Stimulated activated naive CD8-positive, alpha-beta T cell treated with anti-CD3 and anti-CD28 coated beads, Interleukin-15, amount 100 ng/mL, for 72 hours (primary cell): Measurements from ENCODE around the gene EML4.

Experiments
- ATAC-seq: fragments of 150-1000 bp; cut with Tn5 transposase; 2 replicates; pipeline ENCODE4 v1.10.0; 2021; ENCODE audit warnings: mild to moderate bottlenecking, moderate library complexity
- DNase-seq, 2 donors: peaks; one replicate each; pipeline ENCODE4 v3.0.0; 2021 to 2022
- H3K27ac Mint-ChIP-seq, 2 donors: one replicate each; pipeline ENCODE4 v1.8.0; 2022; ENCODE audit warnings: mild to moderate bottlenecking in 2 of 2, mixed read lengths in 2 of 2, moderate library complexity in 2 of 2
- H3K27me3 Mint-ChIP-seq: one replicate; pipeline ENCODE4 v1.8.0; 2022; ENCODE audit warnings: mixed read lengths
- H3K4me1 Mint-ChIP-seq: one replicate; pipeline ENCODE4 v1.8.0; 2022; ENCODE audit warnings: mild to moderate bottlenecking, mixed read lengths
- H3K4me3 Mint-ChIP-seq, 2 donors: one replicate each; pipeline ENCODE4 v1.8.0; 2022; ENCODE audit warnings: mild to moderate bottlenecking in 2 of 2, mixed read lengths in 2 of 2, moderate library complexity in 1 of 2
- H3K9me3 Mint-ChIP-seq, 2 donors: one replicate each; pipeline ENCODE4 v1.8.0; 2022; ENCODE audit warnings: mixed read lengths in 2 of 2

Gene EML4

GRCh38 chr2:42350434-42351063, 181.4 kb downstream of the EML4 start:
- ATAC-seq (no peak), DNase-seq (no peak)
- no peaks in the 10 kb centered on the region for H3K27me3 Mint-ChIP-seq
- no peak overlapping the region for H3K27ac Mint-ChIP-seq
- H3K4me1 Mint-ChIP-seq = peaks cover 21% of the 10 kb centered on the region
- no peak overlapping the region for H3K4me3 Mint-ChIP-seq
- H3K9me3 Mint-ChIP-seq = no peaks in the 10 kb centered on the region

- no peak for DNase-seq
- Mint-ChIP-seq H3K4me3 (no peak overlapping the region), H3K4me1 (peaks cover 29% of the 10 kb centered on the region), H3K27me3 (no peaks in the 10 kb centered on the region), H3K9me3 (no peaks in the 10 kb centered on the region), H3K27ac (peak overlapping the region in 1 of 2 donors; percentile 71)
- ATAC-seq = no peak
Observed at GRCh38 chr2:42351864-42352263, 182.7 kb downstream of the EML4 start.

- H3K27ac Mint-ChIP-seq = peak overlapping the region; percentile 65 to 77
- ATAC-seq = peak; percentile 91
- no peak overlapping the region for H3K4me3 Mint-ChIP-seq
Observed at GRCh38 chr2:42353792-42354429, 184.8 kb downstream of the EML4 start.

GRCh38 chr2:42359304-42359964, 190.3 kb downstream of the EML4 start:
- Mint-ChIP-seq H3K9me3 (no peaks in the 10 kb centered on the region), H3K4me3 (peak overlapping the region; percentile 88), H3K27ac (peak overlapping the region; percentile 93 to 97), H3K4me1 (peaks cover 47% of the 10 kb centered on the region), H3K27me3 (no peaks in the 10 kb centered on the region)
- DNase-seq (no peak), ATAC-seq (no peak)

More at GRCh38 chr2:42353792-42354429, 184.8 kb downstream of the EML4 start:
- no peaks in the 10 kb centered on the region for H3K27me3 Mint-ChIP-seq
- DNase-seq = no peak
- no peaks in the 10 kb centered on the region for H3K9me3 Mint-ChIP-seq
- H3K4me1 Mint-ChIP-seq = peaks cover 46% of the 10 kb centered on the region

- Mint-ChIP-seq H3K4me3 (peak overlapping the region; percentile 88), H3K4me1 (peaks cover 41% of the 10 kb centered on the region), H3K27ac (peak overlapping the region; percentile 93 to 97), H3K9me3 (no peaks in the 10 kb centered on the region), H3K27me3 (no peaks in the 10 kb centered on the region)
- ATAC-seq = no peak
- peak; percentile 19 to 37 for DNase-seq
Observed at GRCh38 chr2:42359965-42360483, 190.9 kb downstream of the EML4 start.

- peak overlapping the region; percentile 88 for H3K4me3 Mint-ChIP-seq
- H3K4me1 Mint-ChIP-seq = peaks cover 40% of the 10 kb centered on the region
Observed at GRCh38 chr2:42360493-42360889, 191.3 kb downstream of the EML4 start.

GRCh38 chr2:42360890-42361727, 192.0 kb downstream of the EML4 start, which contains the start of gene COX7A2L:
Gene COX7A2L (minus strand): TSS chr2:42361217. CDS start chr2:42361161, 56 bp downstream.
- DNase-seq = peak; percentile 93 to 96
- Mint-ChIP-seq H3K4me1 (peaks cover 36% of the 10 kb centered on the region), H3K9me3 (no peaks in the 10 kb centered on the region), H3K27me3 (no peaks in the 10 kb centered on the region), H3K27ac (peak within 1 kb of the TSS; percentile 93 to 97), H3K4me3 (peak within 1 kb of the TSS; percentile 88)
- ATAC-seq = peak; percentile 94

More at GRCh38 chr2:42360493-42360889, 191.3 kb downstream of the EML4 start:
- peak overlapping the region; percentile 93 to 97 for H3K27ac Mint-ChIP-seq
- no peaks in the 10 kb centered on the region for H3K9me3 Mint-ChIP-seq
- no peaks in the 10 kb centered on the region for H3K27me3 Mint-ChIP-seq
- no peak for ATAC-seq
- DNase-seq = no peak

- Mint-ChIP-seq H3K27me3 (no peaks in the 10 kb centered on the region), H3K4me3 (peak overlapping the region; percentile 88), H3K9me3 (no peaks in the 10 kb centered on the region), H3K27ac (peak overlapping the region; percentile 12 to 97), H3K4me1 (peaks cover 35% of the 10 kb centered on the region)
- no peak for ATAC-seq
- DNase-seq = no peak
Observed at GRCh38 chr2:42361728-42362283, 192.7 kb downstream of the EML4 start.

- Mint-ChIP-seq H3K27me3 (no peaks in the 10 kb centered on the region), H3K4me3 (no peak overlapping the region), H3K4me1 (peaks cover 38% of the 10 kb centered on the region)
Observed at GRCh38 chr2:42363413-42363812, 194.3 kb downstream of the EML4 start.

GRCh38 chr2:42364658-42365057, 195.5 kb downstream of the EML4 start:
- DNase-seq = no peak
- Mint-ChIP-seq H3K9me3 (no peaks in the 10 kb centered on the region), H3K27me3 (no peaks in the 10 kb centered on the region), H3K4me1 (peaks cover 32% of the 10 kb centered on the region), H3K27ac (no peak overlapping the region), H3K4me3 (no peak overlapping the region)
- ATAC-seq = no peak

More at GRCh38 chr2:42363413-42363812, 194.3 kb downstream of the EML4 start:
- DNase-seq = no peak
- H3K9me3 Mint-ChIP-seq = no peaks in the 10 kb centered on the region
- ATAC-seq = no peak
- H3K27ac Mint-ChIP-seq = no peak overlapping the region

- no peak for ATAC-seq
- Mint-ChIP-seq H3K27me3 (no peaks in the 10 kb centered on the region), H3K4me1 (peaks cover 32% of the 10 kb centered on the region), H3K27ac (no peak overlapping the region), H3K9me3 (no peaks in the 10 kb centered on the region), H3K4me3 (no peak overlapping the region)
- no peak for DNase-seq
Observed at GRCh38 chr2:42366411-42366810, 197.3 kb downstream of the EML4 start.

- ATAC-seq (no peak), DNase-seq (no peak)
- no peak overlapping the region for H3K4me3 Mint-ChIP-seq
- H3K27me3 Mint-ChIP-seq = no peaks in the 10 kb centered on the region
- H3K27ac Mint-ChIP-seq = no peak overlapping the region
- H3K4me1 Mint-ChIP-seq = peaks cover 24% of the 10 kb centered on the region
- H3K9me3 Mint-ChIP-seq = no peaks in the 10 kb centered on the region
Observed at GRCh38 chr2:42367835-42368234, 198.7 kb downstream of the EML4 start.

- Mint-ChIP-seq H3K27me3 (no peaks in the 10 kb centered on the region), H3K4me1 (peaks cover 24% of the 10 kb centered on the region), H3K27ac (no peak overlapping the region), H3K4me3 (no peak overlapping the region), H3K9me3 (no peaks in the 10 kb centered on the region)
- no peak for DNase-seq
- ATAC-seq = no peak
Observed at GRCh38 chr2:42368817-42369531, 199.8 kb downstream of the EML4 start.

GRCh38 chr2:42369532-42370229, 200.5 kb downstream of the EML4 start:
- ATAC-seq (no peak), DNase-seq (no peak)
- Mint-ChIP-seq H3K9me3 (no peaks in the 10 kb centered on the region), H3K27me3 (no peaks in the 10 kb centered on the region), H3K4me3 (no peak overlapping the region), H3K4me1 (peaks cover 24% of the 10 kb centered on the region), H3K27ac (no peak overlapping the region)
